HuH-7.5 (cell line): ENCODE measurements around the gene OR56B4.

Experiments used
- DNase-seq: peaks from one replicate; pipeline ENCODE4 v3.0.0; 2011; ENCODE audit warnings: low spot score

The OR56B4 gene

DNA sequence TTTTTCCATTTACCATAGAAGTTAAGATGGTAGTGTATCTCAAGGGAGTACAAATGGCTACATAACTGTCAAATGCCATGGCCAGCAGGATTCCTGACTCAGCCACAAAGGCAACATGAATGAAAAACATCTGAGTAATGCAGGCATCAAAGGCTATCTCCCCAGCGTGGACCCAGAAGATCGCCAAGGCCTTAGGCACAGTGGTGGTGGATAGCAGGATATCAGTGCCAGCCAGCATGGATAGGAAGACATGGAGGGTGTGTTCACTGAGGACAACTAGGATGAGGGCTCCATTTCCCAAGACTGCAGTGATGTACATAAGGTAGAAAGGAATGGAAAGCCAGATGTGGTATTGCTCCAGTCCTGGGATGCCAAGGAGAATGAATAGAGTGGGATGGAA, 44.6 kb downstream of the OR56B4 start:
- DNase-seq, result no peak

- no peak for DNase-seq
Observed at GRCh38 chr11:6156628-6157359, 49.3 kb downstream of the OR56B4 start.
